ENCODE measurements around the gene IRF9. TPM values are rescaled to one million over a fixed set of nuclear protein-coding genes. Genes with fewer than 3 reads are reported as not detected.

IRF9 gene
- total and polyA plus RNA-seq, 2 of the 13 experiments (the other 11 are each of a cell fraction or from before 2014, with no cell fraction given), result 14.9 to 49.7 TPM

DNA sequence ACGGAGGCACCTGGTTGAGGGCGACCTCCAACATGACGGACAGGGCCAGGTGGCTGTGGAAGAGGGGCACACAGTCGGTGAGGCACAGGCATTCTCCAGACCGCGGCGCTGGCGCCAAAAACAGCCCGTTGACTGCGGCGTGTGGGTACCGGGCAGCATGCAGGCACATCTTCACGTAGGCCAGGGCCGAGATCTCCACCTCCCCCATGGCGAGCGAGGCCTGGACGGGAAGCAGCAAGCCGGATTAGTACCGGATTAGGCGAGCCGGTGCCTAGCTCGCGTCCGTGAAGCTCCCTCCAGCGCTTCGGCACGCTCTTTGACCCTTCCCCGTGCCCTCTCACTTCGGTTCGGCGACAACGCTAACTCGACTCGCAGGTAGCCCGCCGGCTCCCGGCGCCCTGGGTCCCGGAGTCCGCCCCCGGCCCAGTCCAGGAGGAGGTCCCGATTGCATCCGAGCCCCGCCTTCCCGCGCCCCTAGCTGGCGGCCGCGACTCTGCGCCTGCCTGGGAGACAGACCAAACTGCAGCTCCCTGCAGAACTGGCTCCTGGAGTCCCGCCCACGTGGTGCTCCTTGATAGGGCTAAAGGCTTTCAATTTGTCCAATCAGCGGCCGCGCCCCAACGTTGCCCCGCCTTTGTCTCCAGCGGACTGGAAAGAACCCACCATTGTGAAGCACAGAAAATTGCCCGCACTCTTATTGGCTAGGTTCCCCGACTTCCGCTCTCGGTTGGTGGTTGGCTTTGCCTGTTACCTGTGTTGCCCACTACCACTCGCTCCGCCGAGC, 19.8 kb upstream of the IRF9 start, which contains the start of gene EMC9 (continued):
- TF ChIP-seq, protein P1, sequence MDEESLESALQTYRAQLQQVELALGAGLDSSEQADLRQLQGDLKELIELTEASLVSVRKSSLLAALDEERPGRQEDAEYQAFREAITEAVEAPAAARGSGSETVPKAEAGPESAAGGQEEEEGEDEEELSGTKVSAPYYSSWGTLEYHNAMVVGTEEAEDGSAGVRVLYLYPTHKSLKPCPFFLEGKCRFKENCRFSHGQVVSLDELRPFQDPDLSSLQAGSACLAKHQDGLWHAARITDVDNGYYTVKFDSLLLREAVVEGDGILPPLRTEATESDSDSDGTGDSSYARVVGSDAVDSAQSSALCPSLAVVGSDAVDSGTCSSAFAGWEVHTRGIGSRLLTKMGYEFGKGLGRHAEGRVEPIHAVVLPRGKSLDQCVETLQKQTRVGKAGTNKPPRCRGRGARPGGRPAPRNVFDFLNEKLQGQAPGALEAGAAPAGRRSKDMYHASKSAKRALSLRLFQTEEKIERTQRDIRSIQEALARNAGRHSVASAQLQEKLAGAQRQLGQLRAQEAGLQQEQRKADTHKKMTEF (CRISPR knock-in tag; IDR thresholded peaks at IDR 0.05), result peak; percentile 95
- TF ChIP-seq, protein P2, sequence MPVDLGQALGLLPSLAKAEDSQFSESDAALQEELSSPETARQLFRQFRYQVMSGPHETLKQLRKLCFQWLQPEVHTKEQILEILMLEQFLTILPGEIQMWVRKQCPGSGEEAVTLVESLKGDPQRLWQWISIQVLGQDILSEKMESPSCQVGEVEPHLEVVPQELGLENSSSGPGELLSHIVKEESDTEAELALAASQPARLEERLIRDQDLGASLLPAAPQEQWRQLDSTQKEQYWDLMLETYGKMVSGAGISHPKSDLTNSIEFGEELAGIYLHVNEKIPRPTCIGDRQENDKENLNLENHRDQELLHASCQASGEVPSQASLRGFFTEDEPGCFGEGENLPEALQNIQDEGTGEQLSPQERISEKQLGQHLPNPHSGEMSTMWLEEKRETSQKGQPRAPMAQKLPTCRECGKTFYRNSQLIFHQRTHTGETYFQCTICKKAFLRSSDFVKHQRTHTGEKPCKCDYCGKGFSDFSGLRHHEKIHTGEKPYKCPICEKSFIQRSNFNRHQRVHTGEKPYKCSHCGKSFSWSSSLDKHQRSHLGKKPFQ (CRISPR knock-in tag; IDR thresholded peaks at IDR 0.05; ENCODE audit: insufficient replicate concordance), result no peak
- TF ChIP-seq NFKBIZ (CRISPR knock-in tag; IDR thresholded peaks at IDR 0.05) (peak; percentile 95), ASH2L (IDR thresholded peaks at IDR 0.05; ENCODE audit: insufficient read length, low read depth, low read length) (peak; percentile 95), SMARCE1 (IDR thresholded peaks at IDR 0.05; ENCODE audit: borderline replicate concordance) (no peak), KLF6 (CRISPR knock-in tag; IDR thresholded peaks at IDR 0.05) (peak; percentile 98), ZEB1 (IDR thresholded peaks at IDR 0.05; ENCODE audit: insufficient replicate concordance, low read depth) (no peak), TRIM24 (CRISPR knock-in tag; IDR thresholded peaks at IDR 0.05) (no peak), ZNF747 (CRISPR knock-in tag; IDR thresholded peaks at IDR 0.05; ENCODE audit: borderline replicate concordance) (peak; percentile 97), POLR2AphosphoS2 (IDR thresholded peaks at IDR 0.05; ENCODE audit: low read depth, low read length) (0 out of 2 replicates have a peak, but pooled peaks have one; percentile 3), ZNF670 (CRISPR knock-in tag; IDR thresholded peaks at IDR 0.05; ENCODE audit: borderline replicate concordance) (no peak), HNF4G (IDR thresholded peaks at IDR 0.05; ENCODE audit: borderline replicate concordance, low read depth, low read length) (0 out of 2 replicates have a peak, but pooled peaks have one; percentile 23), HNF4G (CRISPR knock-in tag; IDR thresholded peaks at IDR 0.05; ENCODE audit: borderline replicate concordance, low read depth) (peak; percentile 91), FOSL1 (CRISPR knock-in tag; IDR thresholded peaks at IDR 0.05; ENCODE audit: borderline replicate concordance) (no peak), ZNF550 (CRISPR knock-in tag; IDR thresholded peaks at IDR 0.05; ENCODE audit: borderline replicate concordance) (peak; percentile 99), ZNF430 (CRISPR knock-in tag; IDR thresholded peaks at IDR 0.05) (no peak), SP1 (IDR thresholded peaks at IDR 0.05) (no peak), SP1 (CRISPR knock-in tag; IDR thresholded peaks at IDR 0.05) (peak; percentile 92), ZNF557 (CRISPR knock-in tag; IDR thresholded peaks at IDR 0.05) (peak; percentile 95), NR2F2 (IDR thresholded peaks at IDR 0.05; ENCODE audit: borderline replicate concordance, low read depth) (no peak), MAFG (CRISPR knock-in tag; IDR thresholded peaks at IDR 0.05) (no peak)
- TF ChIP-seq, protein P3, sequence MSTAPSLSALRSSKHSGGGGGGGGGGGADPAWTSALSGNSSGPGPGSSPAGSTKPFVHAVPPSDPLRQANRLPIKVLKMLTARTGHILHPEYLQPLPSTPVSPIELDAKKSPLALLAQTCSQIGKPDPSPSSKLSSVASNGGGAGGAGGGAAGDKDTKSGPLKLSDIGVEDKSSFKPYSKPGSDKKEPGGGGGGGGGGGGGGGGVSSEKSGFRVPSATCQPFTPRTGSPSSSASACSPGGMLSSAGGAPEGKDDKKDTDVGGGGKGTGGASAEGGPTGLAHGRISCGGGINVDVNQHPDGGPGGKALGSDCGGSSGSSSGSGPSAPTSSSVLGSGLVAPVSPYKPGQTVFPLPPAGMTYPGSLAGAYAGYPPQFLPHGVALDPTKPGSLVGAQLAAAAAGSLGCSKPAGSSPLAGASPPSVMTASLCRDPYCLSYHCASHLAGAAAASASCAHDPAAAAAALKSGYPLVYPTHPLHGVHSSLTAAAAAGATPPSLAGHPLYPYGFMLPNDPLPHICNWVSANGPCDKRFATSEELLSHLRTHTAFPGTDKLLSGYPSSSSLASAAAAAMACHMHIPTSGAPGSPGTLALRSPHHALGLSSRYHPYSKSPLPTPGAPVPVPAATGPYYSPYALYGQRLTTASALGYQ (CRISPR knock-in tag; IDR thresholded peaks at IDR 0.05), result peak; percentile 72; the same call in 1 of the 2 replicates

All from HepG2 (cell line).